ENCODE results near the gene CACNA1B. TPM values are rescaled to one million over a fixed set of nuclear protein-coding genes. Genes with fewer than 3 reads are reported as not detected.

CACNA1B gene
- total RNA-seq, 6 donors from 2014 or later = 0.03 to 0.15 (median 0.03) TPM; not detected in 3

DNA sequence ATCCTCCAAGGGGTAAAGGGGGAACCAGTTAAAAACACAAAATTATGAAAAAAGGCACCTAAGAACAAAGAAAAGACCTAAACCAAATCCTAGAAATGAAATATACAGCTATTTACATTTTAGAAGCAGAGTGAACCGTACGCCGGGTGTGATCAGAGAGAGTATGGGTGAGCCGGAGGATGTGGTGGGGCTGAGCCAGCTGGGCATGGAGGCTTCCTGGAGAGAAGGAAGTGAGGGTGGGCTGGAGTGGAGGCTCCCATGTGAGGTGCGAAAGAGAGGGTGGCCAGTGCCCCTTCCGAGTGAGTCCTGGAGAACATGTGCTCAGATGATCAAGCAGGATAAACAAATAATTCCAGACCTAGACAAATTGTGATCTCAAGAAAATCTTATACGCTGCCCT is 111.6 kb downstream of the CACNA1B start:
- no peak for ATAC-seq (ENCODE audit: low FRiP score in 2 of 2)

DNA sequence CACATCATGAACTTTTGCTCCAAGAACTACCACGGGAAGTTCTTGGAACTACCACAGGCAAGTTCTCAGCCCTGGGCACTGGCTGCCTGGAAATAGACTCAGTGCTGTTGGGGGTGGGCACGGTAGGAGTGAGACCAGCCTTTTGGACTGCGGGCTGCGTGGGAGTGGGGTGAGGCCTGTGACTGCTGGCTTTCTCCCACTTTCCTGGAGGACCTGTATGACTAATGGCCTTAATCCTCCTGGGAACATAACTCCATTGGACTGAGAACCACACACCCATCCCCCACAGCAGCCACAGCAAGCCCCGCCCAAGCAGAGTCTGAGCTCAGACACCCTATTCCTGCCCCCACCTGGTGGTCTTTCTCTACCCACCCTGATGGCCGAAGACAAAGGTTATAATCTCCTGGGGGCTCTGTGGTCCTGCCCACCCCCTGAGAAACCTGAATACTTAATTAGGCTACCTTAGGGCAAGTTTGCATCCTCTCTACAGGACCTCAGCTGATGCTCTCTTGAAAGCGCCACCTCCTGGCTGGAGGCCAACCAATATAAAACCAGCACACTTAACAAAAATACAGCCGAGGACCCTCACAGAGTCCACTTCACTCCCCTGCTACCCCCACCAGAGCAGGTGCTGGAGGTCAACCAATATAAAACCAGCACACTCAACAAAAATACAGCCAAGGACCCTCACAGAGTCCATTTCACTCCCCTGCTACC is 112.6 kb downstream of the CACNA1B start:
- DNase-seq (no peak), ATAC-seq (ENCODE audit: low FRiP score in 2 of 2) (no peak)
- TF ChIP-seq EP300 (IDR thresholded peaks at IDR 0.05) (no peak), POLR2A (IDR thresholded peaks at IDR 0.05) (no peak), POLR2AphosphoS5 (IDR thresholded peaks at IDR 0.05) (no peak)
- TF ChIP-seq, protein P1, sequence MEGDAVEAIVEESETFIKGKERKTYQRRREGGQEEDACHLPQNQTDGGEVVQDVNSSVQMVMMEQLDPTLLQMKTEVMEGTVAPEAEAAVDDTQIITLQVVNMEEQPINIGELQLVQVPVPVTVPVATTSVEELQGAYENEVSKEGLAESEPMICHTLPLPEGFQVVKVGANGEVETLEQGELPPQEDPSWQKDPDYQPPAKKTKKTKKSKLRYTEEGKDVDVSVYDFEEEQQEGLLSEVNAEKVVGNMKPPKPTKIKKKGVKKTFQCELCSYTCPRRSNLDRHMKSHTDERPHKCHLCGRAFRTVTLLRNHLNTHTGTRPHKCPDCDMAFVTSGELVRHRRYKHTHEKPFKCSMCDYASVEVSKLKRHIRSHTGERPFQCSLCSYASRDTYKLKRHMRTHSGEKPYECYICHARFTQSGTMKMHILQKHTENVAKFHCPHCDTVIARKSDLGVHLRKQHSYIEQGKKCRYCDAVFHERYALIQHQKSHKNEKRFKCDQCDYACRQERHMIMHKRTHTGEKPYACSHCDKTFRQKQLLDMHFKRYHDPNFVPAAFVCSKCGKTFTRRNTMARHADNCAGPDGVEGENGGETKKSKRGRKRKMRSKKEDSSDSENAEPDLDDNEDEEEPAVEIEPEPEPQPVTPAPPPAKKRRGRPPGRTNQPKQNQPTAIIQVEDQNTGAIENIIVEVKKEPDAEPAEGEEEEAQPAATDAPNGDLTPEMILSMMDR (IDR thresholded peaks at IDR 0.05) = no peak
- Histone ChIP-seq H3K27me3 (no peaks in the 10 kb centered on the region), H3K36me3 (no peaks in the 10 kb centered on the region), H3K27ac (no peak overlapping the region), H3K4me1 (no peaks in the 10 kb centered on the region), H3K4me3 (no peak overlapping the region), H3K9me3 (no peaks in the 10 kb centered on the region)
- 85 to 89% methylated on average over 8 of the region's 8 CpGs for WGBS, 2 donors

More for the DNA sequence above, 111.6 kb downstream of the CACNA1B start:
- WGBS, 2 donors = 80 to 86% methylated on average over 7 of the region's 7 CpGs
- Histone ChIP-seq H3K27ac (no peak overlapping the region), H3K27me3 (no peaks in the 10 kb centered on the region), H3K4me1 (no peaks in the 10 kb centered on the region), H3K9me3 (no peaks in the 10 kb centered on the region), H3K36me3 (no peaks in the 10 kb centered on the region), H3K4me3 (no peak overlapping the region)
- no peak for DNase-seq
- TF ChIP-seq, protein P1 (IDR thresholded peaks at IDR 0.05) = no peak
- TF ChIP-seq POLR2AphosphoS5 (IDR thresholded peaks at IDR 0.05) = no peak

DNA sequence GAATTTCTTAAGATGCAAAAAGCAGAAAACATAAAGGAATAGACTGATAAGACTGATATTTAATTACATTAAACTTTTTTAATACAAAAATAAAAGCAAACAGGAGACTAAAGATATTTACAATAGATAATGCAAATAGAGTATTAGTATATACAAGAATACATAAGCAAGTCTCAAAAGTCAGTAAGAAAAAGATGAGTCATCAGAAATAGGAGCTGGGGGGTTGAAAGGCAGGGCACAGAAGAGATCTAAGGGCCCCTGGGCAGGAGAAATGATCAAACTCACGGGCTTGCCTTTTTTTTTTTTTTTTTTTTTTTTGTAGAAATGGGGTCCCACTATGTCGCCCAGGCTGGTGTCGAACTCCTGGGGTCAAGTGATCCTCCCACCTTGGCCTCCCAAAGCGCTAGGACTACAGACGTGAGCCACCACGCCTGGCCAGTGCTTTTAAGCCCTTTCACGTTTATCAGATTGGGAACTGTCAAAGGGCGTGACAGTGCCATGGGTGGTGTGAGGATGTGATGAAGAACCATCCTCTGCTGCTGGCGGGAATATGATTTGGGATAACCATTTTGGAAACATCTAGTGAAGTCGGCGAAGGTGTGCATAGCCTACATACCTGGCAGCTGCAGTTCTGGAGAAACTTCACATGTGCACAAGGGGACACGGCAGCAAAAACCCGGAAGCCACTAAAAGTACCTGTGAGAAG is 126.1 kb downstream of the CACNA1B start:
- Histone ChIP-seq H3K4me3 (no peak overlapping the region), H3K4me1 (no peaks in the 10 kb centered on the region), H3K27me3 (peaks cover 0 to 3% (median 0%) of the 10 kb centered on the region in 4 donors), H3K9me3 (no peaks in the 10 kb centered on the region), H3K27ac (no peak overlapping the region), H3K36me3 (no peaks in the 10 kb centered on the region)
- TF ChIP-seq POLR2AphosphoS5 (IDR thresholded peaks at IDR 0.05) (no peak), EP300 (IDR thresholded peaks at IDR 0.05) (no peak), POLR2A (IDR thresholded peaks at IDR 0.05) (no peak)
- TF ChIP-seq, protein P1 (IDR thresholded peaks at IDR 0.05) = no peak
- no peak for DNase-seq
- no peak for ATAC-seq (ENCODE audit: low FRiP score in 2 of 2)
- 83 to 89% methylated on average over 13 of the region's 13 CpGs for WGBS, 2 donors

DNA sequence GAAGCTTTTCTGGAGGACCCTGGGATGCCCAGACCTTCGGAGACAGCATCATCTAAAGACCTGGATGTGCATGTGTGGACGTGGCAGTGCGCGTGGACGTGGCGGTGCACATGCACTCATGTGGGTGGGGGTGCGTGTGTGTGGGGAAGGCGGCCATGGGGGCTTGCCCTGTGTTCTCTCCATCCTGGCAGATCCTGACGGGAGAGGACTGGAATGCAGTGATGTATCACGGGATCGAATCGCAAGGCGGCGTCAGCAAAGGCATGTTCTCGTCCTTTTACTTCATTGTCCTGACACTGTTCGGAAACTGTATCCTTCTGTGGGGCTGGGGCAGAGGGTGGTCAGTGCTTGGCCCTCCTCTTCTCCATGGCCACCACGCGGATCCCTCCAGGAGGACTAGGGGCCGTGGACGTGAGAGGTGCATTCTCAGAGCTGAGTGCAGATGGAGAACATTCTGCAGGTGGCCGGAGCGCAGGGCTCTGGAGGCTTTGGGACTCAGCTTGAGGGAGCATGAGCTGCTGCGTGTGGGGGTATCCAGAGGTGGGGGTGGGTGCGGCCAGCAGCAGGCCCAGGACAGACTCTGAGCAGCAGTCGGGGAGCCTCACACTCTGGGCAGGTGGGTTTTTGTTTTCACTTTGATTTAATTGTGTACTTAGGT is 129.1 kb downstream of the CACNA1B start:
- Histone ChIP-seq H3K4me3 (no peak overlapping the region), H3K4me1 (no peaks in the 10 kb centered on the region), H3K36me3 (no peaks in the 10 kb centered on the region), H3K27me3 (peaks cover 0 to 3% (median 0%) of the 10 kb centered on the region in 4 donors), H3K9me3 (no peaks in the 10 kb centered on the region), H3K27ac (no peak overlapping the region)
- TF ChIP-seq EP300 (IDR thresholded peaks at IDR 0.05) (no peak), POLR2AphosphoS5 (IDR thresholded peaks at IDR 0.05) (no peak), POLR2A (IDR thresholded peaks at IDR 0.05) (no peak)
- TF ChIP-seq, protein P1 (IDR thresholded peaks at IDR 0.05) = no peak
- 83 to 89% methylated on average over 24 to 25 of the region's 25 CpGs for WGBS, 2 donors
- ATAC-seq (ENCODE audit: low FRiP score in 2 of 2) (no peak), DNase-seq (peak in 1 of 2 donors; percentile 65)

Data from upper lobe of left lung (tissue), 6 donors.